HCT116 (cell line): ENCODE data around the gene CFAP91.

ENCODE experiments used
- ATF3 ChIP-seq: IDR thresholded peaks from 2 replicates; pipeline ENCODE4 v1.6.1; 2012
- CEBPB ChIP-seq: IDR thresholded peaks from 2 replicates; pipeline ENCODE4 v1.6.1; 2012; ENCODE audit warnings: low read depth
- ELF1 ChIP-seq: IDR thresholded peaks from 2 replicates; pipeline ENCODE4 v1.6.1; 2012; ENCODE audit warnings: low read depth, borderline replicate concordance
- EZH2 ChIP-seq: fragments of 200-600 bp; sonication (generic); IDR thresholded peaks from 2 replicates; pipeline ENCODE4 v1.6.1; 2017; ENCODE audit warnings: antibody characterized with exemption, mixed run types
- EZH2phosphoT487 ChIP-seq: fragments of 200-600 bp; IDR thresholded peaks from 2 replicates; pipeline ENCODE4 v1.6.1; 2018; ENCODE audit warnings: antibody characterized with exemption, borderline replicate concordance
- JUND ChIP-seq: IDR thresholded peaks from 2 replicates; pipeline ENCODE4 v1.6.1; 2012
- POLR2A ChIP-seq: IDR thresholded peaks from 2 replicates; pipeline ENCODE4 v1.7.0; 2011; ENCODE audit warnings: borderline replicate concordance; ENCODE audit not compliant: insufficient read depth, insufficient read length; ENCODE audit errors: extremely low read depth
- POLR2AphosphoS5 ChIP-seq: IDR thresholded peaks from 2 replicates; pipeline ENCODE4 v1.6.1; 2011; ENCODE audit warnings: mild to moderate bottlenecking, low read depth, low read length, moderate library complexity
- RAD21 ChIP-seq: IDR thresholded peaks from 2 replicates; pipeline ENCODE4 v1.6.1; 2012; ENCODE audit warnings: low read depth, mild to moderate bottlenecking
- REST ChIP-seq: IDR thresholded peaks from 2 replicates; pipeline ENCODE4 v1.6.1; 2012; ENCODE audit warnings: low read depth
- SIN3A ChIP-seq: IDR thresholded peaks from 2 replicates; pipeline ENCODE4 v1.6.1; 2012; ENCODE audit warnings: low read depth
- TCF7L2 ChIP-seq: IDR thresholded peaks from 2 replicates; pipeline ENCODE4 v1.7.0; 2011; ENCODE audit warnings: borderline replicate concordance, inconsistent platforms; ENCODE audit not compliant: insufficient read depth, insufficient read length; ENCODE audit errors: extremely low read depth
- YY1 ChIP-seq: IDR thresholded peaks from 2 replicates; pipeline ENCODE4 v1.6.1; 2011; ENCODE audit warnings: low read length, low read depth, moderate library complexity, mild to moderate bottlenecking; ENCODE audit not compliant: insufficient replicate concordance; ENCODE audit errors: extremely low read depth
- TF ChIP-seq, protein P1 (sequence below), 3 experiments: fragments of 200-600 bp in 1 of 3; sonication (generic) in 1 of 3; IDR thresholded peaks in 2 of 3; conservative IDR thresholded peaks in 1 of 3; 2 replicates each; pipeline ENCODE4 v1.5.1; 2012 to 2017; ENCODE audit warnings: low read depth in 2 of 3, low read length in 2 of 3, antibody characterized with exemption in 1 of 3, borderline replicate concordance in 1 of 3, control low read depth in 1 of 3, mild to moderate bottlenecking in 1 of 3, mixed read lengths in 1 of 3, mixed run types in 1 of 3, moderate library complexity in 1 of 3; ENCODE audit not compliant: insufficient read depth in 1 of 3

GRCh38 chr3:119653876-119654275 is 48.9 kb upstream of the CFAP91 start:
- TF ChIP-seq, protein P1, sequence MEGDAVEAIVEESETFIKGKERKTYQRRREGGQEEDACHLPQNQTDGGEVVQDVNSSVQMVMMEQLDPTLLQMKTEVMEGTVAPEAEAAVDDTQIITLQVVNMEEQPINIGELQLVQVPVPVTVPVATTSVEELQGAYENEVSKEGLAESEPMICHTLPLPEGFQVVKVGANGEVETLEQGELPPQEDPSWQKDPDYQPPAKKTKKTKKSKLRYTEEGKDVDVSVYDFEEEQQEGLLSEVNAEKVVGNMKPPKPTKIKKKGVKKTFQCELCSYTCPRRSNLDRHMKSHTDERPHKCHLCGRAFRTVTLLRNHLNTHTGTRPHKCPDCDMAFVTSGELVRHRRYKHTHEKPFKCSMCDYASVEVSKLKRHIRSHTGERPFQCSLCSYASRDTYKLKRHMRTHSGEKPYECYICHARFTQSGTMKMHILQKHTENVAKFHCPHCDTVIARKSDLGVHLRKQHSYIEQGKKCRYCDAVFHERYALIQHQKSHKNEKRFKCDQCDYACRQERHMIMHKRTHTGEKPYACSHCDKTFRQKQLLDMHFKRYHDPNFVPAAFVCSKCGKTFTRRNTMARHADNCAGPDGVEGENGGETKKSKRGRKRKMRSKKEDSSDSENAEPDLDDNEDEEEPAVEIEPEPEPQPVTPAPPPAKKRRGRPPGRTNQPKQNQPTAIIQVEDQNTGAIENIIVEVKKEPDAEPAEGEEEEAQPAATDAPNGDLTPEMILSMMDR (IDR thresholded peaks at IDR 0.05 in 2 of 3, conservative IDR thresholded peaks at IDR 0.05 in 1 of 3; ENCODE audit: borderline replicate concordance in 1 of 3, insufficient read depth in 1 of 3, low read depth in 2 of 3, low read length in 2 of 3): no peak
- TF ChIP-seq POLR2A: no peak
- no peak for TF ChIP-seq TCF7L2
- TF ChIP-seq ELF1: no peak
- no peak for TF ChIP-seq JUND
- TF ChIP-seq EZH2: no peak
- TF ChIP-seq REST: no peak
- TF ChIP-seq YY1: no peak
- no peak for TF ChIP-seq EZH2phosphoT487
- TF ChIP-seq CEBPB: no peak
- TF ChIP-seq POLR2AphosphoS5: no peak
- no peak for TF ChIP-seq SIN3A
- no peak for TF ChIP-seq RAD21
- TF ChIP-seq ATF3: no peak
